Esophagus muscularis mucosa (tissue), 3 donors: ENCODE results near the gene TOP2A.

ENCODE experiments used
- POLR2A ChIP-seq: fragments of 450-650 bp; IDR thresholded peaks from one replicate; pipeline ENCODE4 v1.6.1; 2017; ENCODE audit warnings: antibody characterized with exemption, moderate library complexity, mild to moderate bottlenecking, low read depth
- TF ChIP-seq, protein P1 (sequence below), 3 experiments: fragments of 200-600 bp in 2 of 3; fragments of 450-650 bp in 1 of 3; sonication (generic) in 2 of 3; IDR thresholded peaks; one replicate each; pipeline ENCODE4 v1.5.1; 2017 to 2019; ENCODE audit warnings: antibody characterized with exemption in 3 of 3, mild to moderate bottlenecking in 2 of 3, moderate library complexity in 1 of 3

DNA sequence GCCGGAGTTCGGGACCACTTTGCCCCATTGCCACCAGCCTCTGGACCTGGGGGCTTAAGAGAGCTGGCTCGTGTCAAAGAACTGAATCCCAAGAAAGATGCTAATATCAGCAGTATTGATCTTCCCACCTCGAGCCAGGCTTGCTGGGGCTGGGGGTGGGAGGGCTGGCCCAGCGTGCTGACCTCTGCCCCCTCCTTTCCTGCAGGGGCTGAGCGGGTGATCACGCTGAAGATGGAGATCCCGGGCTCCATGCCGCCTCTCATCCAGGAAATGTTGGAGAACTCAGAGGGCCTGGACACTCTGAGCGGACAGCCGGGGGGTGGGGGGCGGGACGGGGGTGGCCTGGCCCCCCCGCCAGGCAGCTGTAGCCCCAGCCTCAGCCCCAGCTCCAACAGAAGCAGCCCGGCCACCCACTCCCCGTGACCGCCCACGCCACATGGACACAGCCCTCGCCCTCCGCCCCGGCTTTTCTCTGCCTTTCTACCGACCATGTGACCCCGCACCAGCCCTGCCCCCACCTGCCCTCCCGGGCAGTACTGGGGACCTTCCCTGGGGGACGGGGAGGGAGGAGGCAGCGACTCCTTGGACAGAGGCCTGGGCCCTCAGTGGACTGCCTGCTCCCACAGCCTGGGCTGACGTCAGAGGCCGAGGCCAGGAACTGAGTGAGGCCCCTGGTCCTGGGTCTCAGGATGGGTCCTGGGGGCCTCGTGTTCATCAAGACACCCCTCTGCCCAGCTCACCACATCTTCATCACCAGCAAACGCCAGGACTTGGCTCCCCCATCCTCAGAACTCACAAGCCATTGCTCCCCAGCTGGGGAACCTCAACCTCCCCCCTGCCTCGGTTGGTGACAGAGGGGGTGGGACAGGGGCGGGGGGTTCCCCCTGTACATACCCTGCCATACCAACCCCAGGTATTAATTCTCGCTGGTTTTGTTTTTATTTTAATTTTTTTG is 61.6 kb downstream of the TOP2A start:
- TF ChIP-seq, protein P1, sequence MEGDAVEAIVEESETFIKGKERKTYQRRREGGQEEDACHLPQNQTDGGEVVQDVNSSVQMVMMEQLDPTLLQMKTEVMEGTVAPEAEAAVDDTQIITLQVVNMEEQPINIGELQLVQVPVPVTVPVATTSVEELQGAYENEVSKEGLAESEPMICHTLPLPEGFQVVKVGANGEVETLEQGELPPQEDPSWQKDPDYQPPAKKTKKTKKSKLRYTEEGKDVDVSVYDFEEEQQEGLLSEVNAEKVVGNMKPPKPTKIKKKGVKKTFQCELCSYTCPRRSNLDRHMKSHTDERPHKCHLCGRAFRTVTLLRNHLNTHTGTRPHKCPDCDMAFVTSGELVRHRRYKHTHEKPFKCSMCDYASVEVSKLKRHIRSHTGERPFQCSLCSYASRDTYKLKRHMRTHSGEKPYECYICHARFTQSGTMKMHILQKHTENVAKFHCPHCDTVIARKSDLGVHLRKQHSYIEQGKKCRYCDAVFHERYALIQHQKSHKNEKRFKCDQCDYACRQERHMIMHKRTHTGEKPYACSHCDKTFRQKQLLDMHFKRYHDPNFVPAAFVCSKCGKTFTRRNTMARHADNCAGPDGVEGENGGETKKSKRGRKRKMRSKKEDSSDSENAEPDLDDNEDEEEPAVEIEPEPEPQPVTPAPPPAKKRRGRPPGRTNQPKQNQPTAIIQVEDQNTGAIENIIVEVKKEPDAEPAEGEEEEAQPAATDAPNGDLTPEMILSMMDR (IDR thresholded peaks at IDR 0.05) = no peak
- no peak for TF ChIP-seq POLR2A
